HepG2 (cell line): ENCODE data around the gene SLC43A1. TPM values are rescaled to one million over a fixed set of nuclear protein-coding genes. Genes with fewer than 3 reads are reported as not detected.
A peak's percentile ranks its signal among the peaks of the same experiment; 100 is the strongest.

Experiments
- AGO2 ChIP-seq: fragments of 200-400 bp; formaldehyde crosslinking; optimal IDR thresholded peaks from 2 replicates; pipeline ENCODE3; 2017; ENCODE audit warnings: mild to moderate bottlenecking, low read depth, low read length, moderate library complexity
- HDAC2 ChIP-seq: sonication (generic); formaldehyde crosslinking; IDR thresholded peaks from 2 replicates; pipeline ENCODE4 v1.4.0; 2020; ENCODE audit warnings: missing genetic modification reagents
- ISL2 ChIP-seq: sonication (generic); formaldehyde crosslinking; IDR thresholded peaks from 2 replicates; pipeline ENCODE4 v1.5.0; 2020; ENCODE audit warnings: missing genetic modification reagents
- JARID2 ChIP-seq: sonication (generic); formaldehyde crosslinking; IDR thresholded peaks from 2 replicates; pipeline ENCODE4 v1.8.1; 2023; ENCODE audit warnings: missing genetic modification reagents, inconsistent platforms; ENCODE audit not compliant: insufficient replicate concordance
- JUND ChIP-seq: sonication (generic); formaldehyde crosslinking; IDR thresholded peaks from 2 replicates; pipeline ENCODE4 v1.8.0; 2022; ENCODE audit warnings: mild to moderate bottlenecking, missing genetic modification reagents
- KMT2B ChIP-seq: IDR thresholded peaks from 2 replicates; pipeline ENCODE4 v1.6.1; 2016; ENCODE audit warnings: missing genetic modification reagents, missing compliant biosample characterization
- MIXL1 ChIP-seq: IDR thresholded peaks from 2 replicates; pipeline ENCODE4 v1.6.1; 2016
- NFRKB ChIP-seq: fragments of 450-650 bp; IDR thresholded peaks from 2 replicates; pipeline ENCODE4 v1.6.1; 2017
- RFXANK ChIP-seq: IDR thresholded peaks from 2 replicates; pipeline ENCODE4 v1.6.1; 2016
- SALL1 ChIP-seq: sonication (generic); formaldehyde crosslinking; IDR thresholded peaks from 2 replicates; pipeline ENCODE4 v1.8.0; 2022; ENCODE audit warnings: mild to moderate bottlenecking, missing genetic modification reagents
- SOX5 ChIP-seq: IDR thresholded peaks from 2 replicates; pipeline ENCODE4 v1.6.1; 2016; ENCODE audit warnings: borderline replicate concordance
- TAF1 ChIP-seq: sonication (generic); formaldehyde crosslinking; IDR thresholded peaks from 2 replicates; pipeline ENCODE4 v1.4.0; 2020; ENCODE audit warnings: missing genetic modification reagents
- TBX2 ChIP-seq: sonication (generic); formaldehyde crosslinking; IDR thresholded peaks from 2 replicates; pipeline ENCODE4 v1.5.0; 2020; ENCODE audit warnings: missing genetic modification reagents, mild to moderate bottlenecking, borderline replicate concordance
- ZNF7 ChIP-seq: IDR thresholded peaks from 2 replicates; pipeline ENCODE4 v1.6.1; 2016; ENCODE audit warnings: missing biosample characterization, missing genetic modification reagents
- ZSCAN22 ChIP-seq: sonication (generic); formaldehyde crosslinking; IDR thresholded peaks from 2 replicates; pipeline ENCODE4 v1.4.0; 2020; ENCODE audit warnings: mild to moderate bottlenecking, missing genetic modification reagents
- polyA plus RNA-seq, 8 experiments: library from polyadenylated mRNA; depleted of rRNA in 3 of 8; stranded (reverse) in 7 of 8; unstranded in 1 of 8; fragments of >200 nt; fragmentation: Illumina TruSeq in 4 of 8; extraction: Trizol in 4 of 8; gene quantifications; 2 replicates each; pipeline versions ENCODE4 v1.2.1 to v1.2.3, GENCODE V29; 2011 to 2016; ENCODE audit warnings: low read depth in 4 of 8, missing spikeins in 1 of 8, mixed read lengths in 1 of 8; ENCODE audit not compliant: insufficient read depth in 1 of 8
- total RNA-seq, 5 experiments: library from RNA; depleted of rRNA; stranded (reverse); fragments of >200 nt; fragmentation: Illumina TruSeq; extraction: Trizol; gene quantifications; 2 replicates each; pipeline ENCODE4 v1.2.3, GENCODE V29; 2016; ENCODE audit warnings: low read depth in 1 of 5
- TF ChIP-seq, protein P1 (sequence below): sonication (generic); formaldehyde crosslinking; IDR thresholded peaks from 2 replicates; pipeline ENCODE4 v1.4.0; 2020; ENCODE audit warnings: missing genetic modification reagents, borderline replicate concordance
- TF ChIP-seq, protein P2 (sequence below): IDR thresholded peaks from 2 replicates; pipeline ENCODE4 v1.6.1; 2016; ENCODE audit warnings: mild to moderate bottlenecking
- TF ChIP-seq, protein P3 (sequence below): sonication (generic); formaldehyde crosslinking; IDR thresholded peaks from 2 replicates; pipeline ENCODE4 v1.4.0; 2020; ENCODE audit warnings: mild to moderate bottlenecking, missing genetic modification reagents
- TF ChIP-seq, protein P4 (sequence below): sonication (generic); formaldehyde crosslinking; conservative IDR thresholded peaks from 2 replicates; pipeline ENCODE4 v1.4.0; 2020; ENCODE audit warnings: missing genetic modification reagents

SLC43A1 gene
- total and polyA plus RNA-seq, 2 of the 13 experiments (the other 11 are each of a cell fraction or from before 2014, with no cell fraction given), result 72.3 to 87.6 TPM

DNA sequence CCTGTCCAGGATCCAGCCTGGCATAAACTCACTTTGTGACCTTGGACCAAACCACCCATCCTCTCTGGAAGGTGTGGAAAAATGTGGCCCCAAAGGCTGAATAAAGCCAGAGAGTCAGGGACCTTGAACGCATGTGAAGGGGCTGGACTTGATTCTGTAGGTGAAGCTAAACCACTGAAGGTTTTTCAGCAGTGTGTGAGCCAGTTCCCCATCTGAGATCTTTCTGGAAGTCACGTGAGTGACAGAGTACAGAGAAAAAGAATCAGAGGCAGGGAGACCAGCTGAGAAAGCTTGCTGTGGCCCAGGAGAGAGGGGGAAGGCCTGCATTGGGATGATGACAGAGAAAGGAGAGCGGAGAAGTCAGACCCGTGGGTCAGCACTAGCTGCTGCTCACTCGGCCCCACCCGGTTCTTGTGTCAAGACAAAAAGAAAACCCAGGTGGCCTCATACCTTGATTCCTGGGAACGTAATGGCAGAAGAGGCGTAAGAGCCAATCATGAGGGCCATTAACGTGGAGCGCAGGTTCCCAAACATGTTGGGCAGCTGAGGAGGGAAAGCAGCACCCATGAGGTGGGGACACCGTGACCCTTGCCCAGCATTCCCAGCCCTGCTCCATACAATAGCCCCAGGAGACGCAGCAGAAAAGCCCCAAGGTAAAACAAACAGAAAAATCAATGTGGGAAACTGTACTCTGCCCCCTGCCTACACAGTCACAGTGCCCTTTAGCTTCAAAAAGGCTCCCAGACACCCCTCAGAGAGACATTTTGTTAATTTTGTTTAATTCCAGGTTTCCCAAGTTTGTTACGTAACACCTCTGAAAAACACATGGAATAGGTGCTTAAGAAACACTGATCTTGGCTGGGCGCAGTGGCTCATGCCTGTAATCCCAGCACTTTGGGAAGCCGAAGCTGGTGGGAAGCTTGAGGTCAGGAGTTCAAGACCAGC lies 17.9 kb downstream of the SLC43A1 start (continued):
- TF ChIP-seq, protein P1, sequence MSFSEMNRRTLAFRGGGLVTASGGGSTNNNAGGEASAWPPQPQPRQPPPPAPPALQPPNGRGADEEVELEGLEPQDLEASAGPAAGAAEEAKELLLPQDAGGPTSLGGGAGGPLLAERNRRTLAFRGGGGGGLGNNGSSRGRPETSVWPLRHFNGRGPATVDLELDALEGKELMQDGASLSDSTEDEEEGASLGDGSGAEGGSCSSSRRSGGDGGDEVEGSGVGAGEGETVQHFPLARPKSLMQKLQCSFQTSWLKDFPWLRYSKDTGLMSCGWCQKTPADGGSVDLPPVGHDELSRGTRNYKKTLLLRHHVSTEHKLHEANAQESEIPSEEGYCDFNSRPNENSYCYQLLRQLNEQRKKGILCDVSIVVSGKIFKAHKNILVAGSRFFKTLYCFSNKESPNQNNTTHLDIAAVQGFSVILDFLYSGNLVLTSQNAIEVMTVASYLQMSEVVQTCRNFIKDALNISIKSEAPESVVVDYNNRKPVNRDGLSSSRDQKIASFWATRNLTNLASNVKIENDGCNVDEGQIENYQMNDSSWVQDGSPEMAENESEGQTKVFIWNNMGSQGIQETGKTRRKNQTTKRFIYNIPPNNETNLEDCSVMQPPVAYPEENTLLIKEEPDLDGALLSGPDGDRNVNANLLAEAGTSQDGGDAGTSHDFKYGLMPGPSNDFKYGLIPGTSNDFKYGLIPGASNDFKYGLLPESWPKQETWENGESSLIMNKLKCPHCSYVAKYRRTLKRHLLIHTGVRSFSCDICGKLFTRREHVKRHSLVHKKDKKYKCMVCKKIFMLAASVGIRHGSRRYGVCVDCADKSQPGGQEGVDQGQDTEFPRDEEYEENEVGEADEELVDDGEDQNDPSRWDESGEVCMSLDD, result no peak; the same call in 1 of the 2 replicates
- TF ChIP-seq, protein P2, sequence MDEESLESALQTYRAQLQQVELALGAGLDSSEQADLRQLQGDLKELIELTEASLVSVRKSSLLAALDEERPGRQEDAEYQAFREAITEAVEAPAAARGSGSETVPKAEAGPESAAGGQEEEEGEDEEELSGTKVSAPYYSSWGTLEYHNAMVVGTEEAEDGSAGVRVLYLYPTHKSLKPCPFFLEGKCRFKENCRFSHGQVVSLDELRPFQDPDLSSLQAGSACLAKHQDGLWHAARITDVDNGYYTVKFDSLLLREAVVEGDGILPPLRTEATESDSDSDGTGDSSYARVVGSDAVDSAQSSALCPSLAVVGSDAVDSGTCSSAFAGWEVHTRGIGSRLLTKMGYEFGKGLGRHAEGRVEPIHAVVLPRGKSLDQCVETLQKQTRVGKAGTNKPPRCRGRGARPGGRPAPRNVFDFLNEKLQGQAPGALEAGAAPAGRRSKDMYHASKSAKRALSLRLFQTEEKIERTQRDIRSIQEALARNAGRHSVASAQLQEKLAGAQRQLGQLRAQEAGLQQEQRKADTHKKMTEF (CRISPR knock-in tag), result peak; percentile 81
- peak; percentile 25; the same call in 1 of the 2 replicates for TF ChIP-seq JUND (CRISPR knock-in tag)
- no peak for TF ChIP-seq JARID2 (CRISPR knock-in tag)
- TF ChIP-seq TAF1, result peak; percentile 35; the same call in 1 of the 2 replicates
- TF ChIP-seq SOX5, result peak; percentile 78; the same call in 1 of the 2 replicates
- TF ChIP-seq ZNF7 (CRISPR knock-in tag), result no peak
- TF ChIP-seq, protein P3, sequence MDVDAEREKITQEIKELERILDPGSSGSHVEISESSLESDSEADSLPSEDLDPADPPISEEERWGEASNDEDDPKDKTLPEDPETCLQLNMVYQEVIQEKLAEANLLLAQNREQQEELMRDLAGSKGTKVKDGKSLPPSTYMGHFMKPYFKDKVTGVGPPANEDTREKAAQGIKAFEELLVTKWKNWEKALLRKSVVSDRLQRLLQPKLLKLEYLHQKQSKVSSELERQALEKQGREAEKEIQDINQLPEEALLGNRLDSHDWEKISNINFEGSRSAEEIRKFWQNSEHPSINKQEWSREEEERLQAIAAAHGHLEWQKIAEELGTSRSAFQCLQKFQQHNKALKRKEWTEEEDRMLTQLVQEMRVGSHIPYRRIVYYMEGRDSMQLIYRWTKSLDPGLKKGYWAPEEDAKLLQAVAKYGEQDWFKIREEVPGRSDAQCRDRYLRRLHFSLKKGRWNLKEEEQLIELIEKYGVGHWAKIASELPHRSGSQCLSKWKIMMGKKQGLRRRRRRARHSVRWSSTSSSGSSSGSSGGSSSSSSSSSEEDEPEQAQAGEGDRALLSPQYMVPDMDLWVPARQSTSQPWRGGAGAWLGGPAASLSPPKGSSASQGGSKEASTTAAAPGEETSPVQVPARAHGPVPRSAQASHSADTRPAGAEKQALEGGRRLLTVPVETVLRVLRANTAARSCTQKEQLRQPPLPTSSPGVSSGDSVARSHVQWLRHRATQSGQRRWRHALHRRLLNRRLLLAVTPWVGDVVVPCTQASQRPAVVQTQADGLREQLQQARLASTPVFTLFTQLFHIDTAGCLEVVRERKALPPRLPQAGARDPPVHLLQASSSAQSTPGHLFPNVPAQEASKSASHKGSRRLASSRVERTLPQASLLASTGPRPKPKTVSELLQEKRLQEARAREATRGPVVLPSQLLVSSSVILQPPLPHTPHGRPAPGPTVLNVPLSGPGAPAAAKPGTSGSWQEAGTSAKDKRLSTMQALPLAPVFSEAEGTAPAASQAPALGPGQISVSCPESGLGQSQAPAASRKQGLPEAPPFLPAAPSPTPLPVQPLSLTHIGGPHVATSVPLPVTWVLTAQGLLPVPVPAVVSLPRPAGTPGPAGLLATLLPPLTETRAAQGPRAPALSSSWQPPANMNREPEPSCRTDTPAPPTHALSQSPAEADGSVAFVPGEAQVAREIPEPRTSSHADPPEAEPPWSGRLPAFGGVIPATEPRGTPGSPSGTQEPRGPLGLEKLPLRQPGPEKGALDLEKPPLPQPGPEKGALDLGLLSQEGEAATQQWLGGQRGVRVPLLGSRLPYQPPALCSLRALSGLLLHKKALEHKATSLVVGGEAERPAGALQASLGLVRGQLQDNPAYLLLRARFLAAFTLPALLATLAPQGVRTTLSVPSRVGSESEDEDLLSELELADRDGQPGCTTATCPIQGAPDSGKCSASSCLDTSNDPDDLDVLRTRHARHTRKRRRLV (CRISPR knock-in tag), result peak; percentile 20; the same call in 1 of the 2 replicates
- peak; percentile 83 for TF ChIP-seq TBX2 (CRISPR knock-in tag)
- TF ChIP-seq HDAC2 (CRISPR knock-in tag), result peak; percentile 60; the same call in 1 of the 2 replicates
- TF ChIP-seq KMT2B (CRISPR knock-in tag), result no peak
- TF ChIP-seq RFXANK (CRISPR knock-in tag), result no peak
- peak; percentile 75 for TF ChIP-seq SALL1 (CRISPR knock-in tag)
- TF ChIP-seq ISL2 (CRISPR knock-in tag), result peak; percentile 76
- no peak for TF ChIP-seq AGO2
- TF ChIP-seq ZSCAN22 (CRISPR knock-in tag), result no peak
- TF ChIP-seq, protein P4, sequence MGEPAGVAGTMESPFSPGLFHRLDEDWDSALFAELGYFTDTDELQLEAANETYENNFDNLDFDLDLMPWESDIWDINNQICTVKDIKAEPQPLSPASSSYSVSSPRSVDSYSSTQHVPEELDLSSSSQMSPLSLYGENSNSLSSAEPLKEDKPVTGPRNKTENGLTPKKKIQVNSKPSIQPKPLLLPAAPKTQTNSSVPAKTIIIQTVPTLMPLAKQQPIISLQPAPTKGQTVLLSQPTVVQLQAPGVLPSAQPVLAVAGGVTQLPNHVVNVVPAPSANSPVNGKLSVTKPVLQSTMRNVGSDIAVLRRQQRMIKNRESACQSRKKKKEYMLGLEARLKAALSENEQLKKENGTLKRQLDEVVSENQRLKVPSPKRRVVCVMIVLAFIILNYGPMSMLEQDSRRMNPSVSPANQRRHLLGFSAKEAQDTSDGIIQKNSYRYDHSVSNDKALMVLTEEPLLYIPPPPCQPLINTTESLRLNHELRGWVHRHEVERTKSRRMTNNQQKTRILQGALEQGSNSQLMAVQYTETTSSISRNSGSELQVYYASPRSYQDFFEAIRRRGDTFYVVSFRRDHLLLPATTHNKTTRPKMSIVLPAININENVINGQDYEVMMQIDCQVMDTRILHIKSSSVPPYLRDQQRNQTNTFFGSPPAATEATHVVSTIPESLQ (CRISPR knock-in tag), result 0 out of 2 replicates have a peak, but pooled peaks have one; percentile 24
- peak; percentile 61 for TF ChIP-seq MIXL1 (CRISPR knock-in tag)
- no peak for TF ChIP-seq NFRKB
